Measurements from ENCODE around the gene PBX1. TPM values are rescaled to one million over a fixed set of nuclear protein-coding genes. Genes with fewer than 3 reads are reported as not detected.

PBX1 gene
- total and polyA plus RNA-seq, 2 donors (not counting 3 experiments of a cell fraction or from before 2014, with no cell fraction given): 10.7 to 24.1 TPM

- Histone ChIP-seq H3K4me3 (replicated peaks in 1 of 3; ENCODE audit: insufficient read depth in 1 of 3, low read depth in 1 of 3, low read length in 3 of 3) (no peak overlapping the region), H3K9me3 (replicated peaks; ENCODE audit: control insufficient read depth, insufficient read depth, low read length) (no peaks in the 10 kb centered on the region), H2AFZ (ENCODE audit: low read depth, low read length) (no peak overlapping the region), H3K9ac (replicated peaks; ENCODE audit: extremely low read depth, insufficient read depth, low read length) (no peak overlapping the region), H3K79me2 (ENCODE audit: control insufficient read depth, insufficient read depth, low read length) (no peaks in the 10 kb centered on the region), H3K4me1 (ENCODE audit: control insufficient read depth, extremely low read depth, insufficient read depth, low read length) (no peaks in the 10 kb centered on the region), H3K27ac (ENCODE audit: insufficient read depth, low read depth, low read length) (no peak overlapping the region), H4K20me1 (replicated peaks; ENCODE audit: control insufficient read depth, extremely low read depth, insufficient read depth, low read length) (no peaks in the 10 kb centered on the region), H3K27me3 (ENCODE audit: control insufficient read depth in 2 of 2, insufficient read depth in 2 of 2, low read length in 2 of 2) (no peaks in the 10 kb centered on the region), H3K9me1 (replicated peaks; ENCODE audit: control insufficient read depth, extremely low read depth, insufficient read depth, low read length) (no peaks in the 10 kb centered on the region), H3K4me2 (ENCODE audit: insufficient read depth, low read length) (no peak overlapping the region), H3K36me3 (ENCODE audit: control insufficient read depth in 2 of 2, extremely low read depth in 1 of 2, insufficient read depth in 2 of 2, low read length in 2 of 2) (no peaks in the 10 kb centered on the region)
- ChIA-PET CTCF (no interaction called here), POLR2A (no interaction called here)
- FAIRE-seq (no peak), DNase-seq (ENCODE audit: low read depth, low spot score) (peak; percentile 21)
- TF ChIP-seq POLR2A (IDR thresholded peaks at IDR 0.05; ENCODE audit: low read depth, low read length) (no peak), FOS (IDR thresholded peaks at IDR 0.05; ENCODE audit: borderline replicate concordance, insufficient read depth, low read length) (no peak), CTCF (IDR thresholded peaks at IDR 0.05; ENCODE audit: extremely low read depth in 1 of 2, insufficient read depth in 1 of 2, low read depth in 1 of 2, low read length in 2 of 2) (no peak), POLR2AphosphoS5 (IDR thresholded peaks at IDR 0.05; ENCODE audit: insufficient read depth, low read depth, low read length) (no peak), EZH2 (IDR thresholded peaks at IDR 0.05; ENCODE audit: borderline replicate concordance, low read depth, low read length, severe bottlenecking) (no peak), JUN (IDR thresholded peaks at IDR 0.05; ENCODE audit: borderline replicate concordance, insufficient read depth, insufficient read length, low read depth) (no peak), GATA2 (IDR thresholded peaks at IDR 0.05; ENCODE audit: insufficient read depth, insufficient read length, low read depth, low read length) (no peak), MYC (IDR thresholded peaks at IDR 0.05; ENCODE audit: low read depth, low read length) (no peak)
- TF ChIP-seq, protein P1, sequence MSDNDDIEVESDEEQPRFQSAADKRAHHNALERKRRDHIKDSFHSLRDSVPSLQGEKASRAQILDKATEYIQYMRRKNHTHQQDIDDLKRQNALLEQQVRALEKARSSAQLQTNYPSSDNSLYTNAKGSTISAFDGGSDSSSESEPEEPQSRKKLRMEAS (IDR thresholded peaks at IDR 0.05; ENCODE audit: insufficient read depth, insufficient read length): no peak
- BruUV-seq (replicated peaks): no TSS peak
- dilution Hi-C loops (cut with MboI; ENCODE audit: extremely low pct_ligation_motif_present, low sequenced_read_pairs): no loop called here
- intact Hi-C loops (cut with micrococcal nuclease): no loop called here
These were observed 296.8 kb downstream of the PBX1 start for GRCh38 chr1:164855716-164856329.
